SK-N-MC (cell line): ENCODE measurements around the gene TDRD12.

Experiments
- EZH2 ChIP-seq: fragments of 200-600 bp; sonication (generic); IDR thresholded peaks from one replicate; pipeline ENCODE4 v1.6.1; 2017; ENCODE audit warnings: antibody characterized with exemption
- FOXP2 ChIP-seq: optimal IDR thresholded peaks from 2 replicates; pipeline ENCODE3; 2011; ENCODE audit warnings: mild to moderate bottlenecking, moderate library complexity; ENCODE audit not compliant: insufficient read depth; ENCODE audit errors: extremely low read length, control extremely low read depth
- POLR2AphosphoS5 ChIP-seq: IDR thresholded peaks from 2 replicates; pipeline ENCODE4 v1.6.1; 2012; ENCODE audit warnings: mild to moderate bottlenecking, low read depth, low read length, borderline replicate concordance

GRCh38 chr19:32709032-32709431 lies 10.5 kb upstream of the TDRD12 start:
- TF ChIP-seq EZH2 (no peak), POLR2AphosphoS5 (no peak), FOXP2 (no peak)
